Choroid plexus epithelial cell (primary cell): ENCODE measurements around the gene TPRN.

ENCODE experiments used
- DNase-seq: peaks from one replicate; pipeline ENCODE4 v3.0.0-alpha.2; 2010; ENCODE audit warnings: low read depth
- H3K4me3 ChIP-seq: 2 replicates; pipeline ENCODE4 v1.5.1; 2011; ENCODE audit warnings: low read depth, mild to moderate bottlenecking, control low read depth, low read length, moderate library complexity
- CTCF ChIP-seq: conservative IDR thresholded peaks from 2 replicates; pipeline ENCODE4 v1.5.1; 2011; ENCODE audit warnings: low read depth, mild to moderate bottlenecking, control low read depth, inconsistent platforms, low read length, moderate library complexity

TPRN gene

DNA sequence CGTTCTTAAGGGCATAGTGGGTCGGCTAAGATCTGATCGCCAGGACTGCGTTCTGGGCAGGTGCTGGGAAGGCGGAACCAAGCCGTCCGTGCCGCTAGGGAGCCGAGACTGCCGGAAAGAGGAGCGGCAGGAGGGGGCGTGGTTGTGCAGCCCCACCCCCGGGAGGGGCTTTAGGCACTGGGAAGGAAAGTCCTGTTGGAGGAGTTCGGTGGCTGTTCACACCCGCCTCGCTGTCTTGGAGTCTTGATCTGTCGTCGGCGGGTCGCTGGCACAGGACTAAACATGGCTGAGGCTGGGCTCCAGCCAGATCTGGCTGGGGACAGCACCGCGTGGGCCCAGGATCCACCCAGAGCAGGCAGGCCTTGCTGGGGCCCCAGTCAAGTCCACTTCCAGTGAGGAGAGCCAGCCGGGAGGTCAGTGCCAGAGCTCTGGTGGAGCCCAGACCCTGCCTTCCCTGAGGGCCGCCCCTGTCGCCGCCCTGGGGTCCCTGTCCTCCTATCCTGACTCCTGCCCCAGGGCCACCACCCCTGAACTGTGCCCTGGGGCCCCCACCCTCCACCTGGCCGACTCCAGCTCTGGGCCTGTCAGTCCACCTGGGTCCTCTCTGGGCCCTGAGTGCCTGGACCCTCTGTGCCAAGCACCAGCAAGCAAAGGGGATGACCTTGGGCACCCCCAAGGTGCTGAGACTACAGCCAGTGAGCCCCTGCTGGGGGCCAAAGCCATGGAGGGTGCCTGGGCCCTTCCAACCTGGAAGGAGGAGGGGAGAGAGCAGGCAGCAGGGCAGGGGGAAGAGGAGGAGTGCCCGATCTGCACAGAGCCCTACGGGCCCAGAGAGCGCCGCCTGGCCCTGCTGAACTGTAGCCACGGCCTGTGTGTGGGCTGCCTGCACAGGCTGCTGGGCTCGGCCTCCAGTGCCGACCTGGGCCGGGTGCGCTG, 17.0 kb upstream of the TPRN start:
- TF ChIP-seq CTCF: no peak
- DNase-seq: no peak
- H3K4me3 ChIP-seq: no peak overlapping the region

- no peak overlapping the region for H3K4me3 ChIP-seq
- DNase-seq: no peak
- TF ChIP-seq CTCF: no peak
Measured at GRCh38 chr9:137216188-137216965, 15.8 kb upstream of the TPRN start.

- H3K4me3 ChIP-seq: no peak overlapping the region
- TF ChIP-seq CTCF: no peak
- DNase-seq: no peak
Measured at GRCh38 chr9:137215196-137215986, 14.8 kb upstream of the TPRN start.

GRCh38 chr9:137214620-137215019, 14.1 kb upstream of the TPRN start:
- TF ChIP-seq CTCF: no peak
- H3K4me3 ChIP-seq: no peak overlapping the region
- DNase-seq: no peak

GRCh38 chr9:137213160-137214060, 12.9 kb upstream of the TPRN start:
- no peak overlapping the region for H3K4me3 ChIP-seq
- no peak for DNase-seq
- TF ChIP-seq CTCF: peak; percentile 32

- no peak overlapping the region for H3K4me3 ChIP-seq
- DNase-seq: no peak
- TF ChIP-seq CTCF: no peak
Measured at GRCh38 chr9:137212520-137212919, 12.0 kb upstream of the TPRN start.
